ENCODE results near the gene CFAP141.

The CFAP141 gene

DNA sequence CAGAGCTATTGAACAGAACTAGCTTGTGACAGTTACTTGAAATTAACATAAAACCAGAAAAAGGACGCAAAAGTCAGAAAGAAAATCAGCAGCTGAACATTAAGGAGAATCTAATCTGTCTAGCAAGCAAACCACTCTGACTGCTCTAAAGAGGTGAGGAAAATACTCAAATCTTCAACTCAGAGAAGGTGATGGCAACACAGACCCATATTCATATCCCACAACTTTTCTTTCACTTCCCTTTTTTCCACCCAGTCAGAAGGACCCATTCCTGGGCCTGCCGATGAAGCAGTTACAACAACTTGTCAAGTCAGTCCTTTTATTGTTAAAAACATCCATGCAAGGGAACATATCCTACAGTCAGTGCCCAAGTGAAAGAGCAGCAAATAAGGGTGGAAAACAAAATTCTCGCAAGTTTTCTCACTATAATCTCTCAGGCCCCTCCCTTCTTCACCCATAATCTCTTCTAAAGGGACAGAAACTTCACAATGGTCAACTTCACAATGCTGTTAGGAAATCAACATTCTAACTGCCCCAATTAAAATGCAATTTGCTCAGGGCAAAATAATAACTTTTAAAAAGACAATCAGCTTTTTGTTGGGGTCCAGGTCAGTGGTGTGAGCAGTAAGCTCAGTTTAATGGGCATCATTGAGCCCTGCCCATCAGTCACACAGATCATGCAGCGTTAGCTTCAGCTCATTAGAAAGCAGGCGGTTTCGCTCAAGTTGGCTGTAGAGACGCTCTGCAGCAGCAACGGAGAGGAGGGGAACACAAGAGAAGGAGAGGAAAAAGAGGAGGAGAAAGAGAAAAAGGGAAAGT is 47.6 kb downstream of the CFAP141 start:
- Histone ChIP-seq H3K79me2 (ENCODE audit: low read length) (peaks cover 23% of the 10 kb centered on the region), H3K27me3 (ENCODE audit: low read depth, low read length) (no peaks in the 10 kb centered on the region), H3K9me3 (ENCODE audit: insufficient read depth, low read length) (no peaks in the 10 kb centered on the region), H3K36me3 (replicated peaks; ENCODE audit: low read depth, low read length) (peaks cover 73% of the 10 kb centered on the region), H4K20me1 (ENCODE audit: insufficient read depth, low read length) (peaks cover 31% of the 10 kb centered on the region), H2AFZ (ENCODE audit: low read depth, low read length) (no peak overlapping the region), H3K27ac (ENCODE audit: low read length) (peak overlapping the region; percentile 25), H3K4me2 (ENCODE audit: low read length) (no peak overlapping the region), H3K9ac (ENCODE audit: low read length) (no peak overlapping the region), H3K4me3 (ENCODE audit: low read length) (no peak overlapping the region), H3K4me1 (ENCODE audit: low read length) (peaks cover 17% of the 10 kb centered on the region)
- TF ChIP-seq, protein P1, sequence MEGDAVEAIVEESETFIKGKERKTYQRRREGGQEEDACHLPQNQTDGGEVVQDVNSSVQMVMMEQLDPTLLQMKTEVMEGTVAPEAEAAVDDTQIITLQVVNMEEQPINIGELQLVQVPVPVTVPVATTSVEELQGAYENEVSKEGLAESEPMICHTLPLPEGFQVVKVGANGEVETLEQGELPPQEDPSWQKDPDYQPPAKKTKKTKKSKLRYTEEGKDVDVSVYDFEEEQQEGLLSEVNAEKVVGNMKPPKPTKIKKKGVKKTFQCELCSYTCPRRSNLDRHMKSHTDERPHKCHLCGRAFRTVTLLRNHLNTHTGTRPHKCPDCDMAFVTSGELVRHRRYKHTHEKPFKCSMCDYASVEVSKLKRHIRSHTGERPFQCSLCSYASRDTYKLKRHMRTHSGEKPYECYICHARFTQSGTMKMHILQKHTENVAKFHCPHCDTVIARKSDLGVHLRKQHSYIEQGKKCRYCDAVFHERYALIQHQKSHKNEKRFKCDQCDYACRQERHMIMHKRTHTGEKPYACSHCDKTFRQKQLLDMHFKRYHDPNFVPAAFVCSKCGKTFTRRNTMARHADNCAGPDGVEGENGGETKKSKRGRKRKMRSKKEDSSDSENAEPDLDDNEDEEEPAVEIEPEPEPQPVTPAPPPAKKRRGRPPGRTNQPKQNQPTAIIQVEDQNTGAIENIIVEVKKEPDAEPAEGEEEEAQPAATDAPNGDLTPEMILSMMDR (IDR thresholded peaks at IDR 0.05; ENCODE audit: low read depth, low read length), result no peak
- TF ChIP-seq EZH2phosphoT487 (IDR thresholded peaks at IDR 0.05; ENCODE audit: low read depth), result no peak

DNA sequence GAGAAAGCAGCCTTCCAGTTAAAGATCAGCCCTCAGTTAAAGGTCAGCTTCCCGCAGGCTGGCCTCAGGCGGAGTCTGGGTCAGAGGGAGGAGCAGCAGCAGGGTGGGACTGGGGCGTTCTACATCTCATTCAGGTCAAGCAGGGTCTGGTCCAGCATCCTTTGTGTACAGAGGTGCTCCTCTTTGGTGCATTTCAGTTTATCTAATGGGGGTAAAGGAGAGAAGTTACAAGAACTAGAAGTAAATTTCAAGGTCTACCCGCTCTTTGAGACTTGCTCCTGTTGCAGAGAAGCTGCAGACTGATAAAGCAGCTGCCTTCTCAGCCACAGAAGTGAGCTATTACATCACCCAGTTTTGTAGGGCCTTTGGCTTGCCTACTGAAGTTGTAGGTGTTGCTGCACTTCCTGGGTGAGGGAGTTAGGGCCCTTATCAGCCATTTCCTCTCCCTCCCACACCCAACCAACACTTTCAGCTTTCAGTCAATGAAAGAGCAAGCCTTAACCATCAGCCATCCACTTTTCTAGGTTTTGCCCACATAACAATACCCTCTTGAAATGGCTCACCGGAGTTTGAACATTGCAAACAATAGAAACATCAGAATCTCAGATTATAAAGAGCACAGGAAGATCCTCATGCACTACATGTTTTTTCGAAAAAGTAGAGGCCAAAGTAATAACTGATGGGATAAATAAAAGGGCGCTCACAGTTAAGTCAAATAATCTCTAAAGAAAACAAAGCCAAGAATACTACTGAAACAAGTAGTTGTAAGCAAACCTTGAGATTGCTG is 48.4 kb downstream of the CFAP141 start:
- Histone ChIP-seq H3K4me2 (ENCODE audit: low read length) (no peak overlapping the region), H3K27me3 (ENCODE audit: low read depth, low read length) (no peaks in the 10 kb centered on the region), H3K4me1 (ENCODE audit: low read length) (peaks cover 17% of the 10 kb centered on the region), H4K20me1 (ENCODE audit: insufficient read depth, low read length) (peaks cover 31% of the 10 kb centered on the region), H3K36me3 (replicated peaks; ENCODE audit: low read depth, low read length) (peaks cover 66% of the 10 kb centered on the region), H3K27ac (ENCODE audit: low read length) (peak overlapping the region; percentile 25), H2AFZ (ENCODE audit: low read depth, low read length) (no peak overlapping the region), H3K79me2 (ENCODE audit: low read length) (peaks cover 23% of the 10 kb centered on the region), H3K9ac (ENCODE audit: low read length) (no peak overlapping the region), H3K9me3 (ENCODE audit: insufficient read depth, low read length) (no peaks in the 10 kb centered on the region), H3K4me3 (ENCODE audit: low read length) (no peak overlapping the region)
- TF ChIP-seq, protein P1 (IDR thresholded peaks at IDR 0.05; ENCODE audit: low read depth, low read length), result no peak
- no peak for TF ChIP-seq EZH2phosphoT487 (IDR thresholded peaks at IDR 0.05; ENCODE audit: low read depth)

GRCh38 chr1:154155251-154155650 is 50.9 kb downstream of the CFAP141 start:
- TF ChIP-seq, protein P1 (IDR thresholded peaks at IDR 0.05; ENCODE audit: low read depth, low read length), result no peak
- no peak for TF ChIP-seq EZH2phosphoT487 (IDR thresholded peaks at IDR 0.05; ENCODE audit: low read depth)
- Histone ChIP-seq H3K27ac (ENCODE audit: low read length) (no peak overlapping the region), H3K79me2 (ENCODE audit: low read length) (peaks cover 13% of the 10 kb centered on the region), H3K27me3 (ENCODE audit: low read depth, low read length) (no peaks in the 10 kb centered on the region), H4K20me1 (ENCODE audit: insufficient read depth, low read length) (peaks cover 25% of the 10 kb centered on the region), H3K4me1 (ENCODE audit: low read length) (peaks cover 17% of the 10 kb centered on the region), H3K4me2 (ENCODE audit: low read length) (no peak overlapping the region), H3K4me3 (ENCODE audit: low read length) (no peak overlapping the region), H3K9ac (ENCODE audit: low read length) (no peak overlapping the region), H3K36me3 (replicated peaks; ENCODE audit: low read depth, low read length) (peaks cover 44% of the 10 kb centered on the region), H3K9me3 (ENCODE audit: insufficient read depth, low read length) (no peaks in the 10 kb centered on the region), H2AFZ (ENCODE audit: low read depth, low read length) (no peak overlapping the region)

DNA sequence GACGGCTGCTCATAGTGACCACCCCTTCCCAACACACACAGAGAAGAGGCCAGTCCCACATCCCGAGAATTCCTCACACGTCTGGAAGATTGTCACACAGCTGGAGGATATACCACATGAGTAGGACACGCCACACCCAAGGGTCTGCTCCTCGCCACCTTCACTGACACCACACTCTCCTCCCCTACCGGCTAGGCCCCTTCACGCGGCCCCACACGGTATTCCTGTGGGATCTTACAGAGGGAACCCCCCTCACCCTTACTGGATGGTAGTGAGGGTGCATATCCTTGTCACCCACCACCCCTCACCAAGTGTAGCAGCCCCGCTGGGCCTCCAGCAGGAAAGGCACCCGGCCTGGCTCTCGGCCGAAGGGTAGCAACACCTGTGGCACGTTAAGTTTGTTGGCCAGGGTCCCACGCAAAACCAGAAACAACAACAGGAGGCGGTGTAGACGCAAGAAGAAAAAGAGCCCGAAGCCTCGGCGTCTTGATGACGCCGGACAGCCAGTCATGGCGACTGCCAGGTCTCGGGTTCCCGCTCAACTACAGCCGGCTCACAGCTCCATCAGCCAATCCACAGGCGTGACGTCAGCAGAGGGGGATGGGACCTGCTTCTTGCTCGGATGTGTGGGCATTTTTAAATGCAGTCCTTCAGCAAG is 51.5 kb downstream of the CFAP141 start, which contains the start of gene NUP210L:
Gene NUP210L, minus strand, starts transcription at position 540 of the 658 bp plus-strand sequence.
- Histone ChIP-seq H3K4me2 (ENCODE audit: low read length) (no peak within 1 kb of the TSS), H3K9me3 (ENCODE audit: insufficient read depth, low read length) (no peaks in the 10 kb centered on the region), H4K20me1 (ENCODE audit: insufficient read depth, low read length) (peaks cover 21% of the 10 kb centered on the region), H3K27ac (ENCODE audit: low read length) (no peak within 1 kb of the TSS), H3K36me3 (replicated peaks; ENCODE audit: low read depth, low read length) (peaks cover 39% of the 10 kb centered on the region), H3K27me3 (ENCODE audit: low read depth, low read length) (no peaks in the 10 kb centered on the region), H3K4me1 (ENCODE audit: low read length) (peaks cover 17% of the 10 kb centered on the region), H2AFZ (ENCODE audit: low read depth, low read length) (no peak within 1 kb of the TSS), H3K4me3 (ENCODE audit: low read length) (no peak within 1 kb of the TSS), H3K9ac (ENCODE audit: low read length) (no peak within 1 kb of the TSS), H3K79me2 (ENCODE audit: low read length) (peaks cover 10% of the 10 kb centered on the region; the same call in 1 of the 2 replicates)
- TF ChIP-seq EZH2phosphoT487 (IDR thresholded peaks at IDR 0.05; ENCODE audit: low read depth), result no peak
- TF ChIP-seq, protein P1 (IDR thresholded peaks at IDR 0.05; ENCODE audit: low read depth, low read length), result no peak
